ENCODE measurements around the gene KCNIP3. TPM values are rescaled to one million over a fixed set of nuclear protein-coding genes. Genes with fewer than 3 reads are reported as not detected.

The KCNIP3 gene
- polyA plus RNA-seq, 1 of the 3 experiments (the other 2 are of a cell fraction), result 0.97 TPM

- Histone ChIP-seq H3K9me3 (no peaks in the 10 kb centered on the region), H3K9me2 (no peaks in the 10 kb centered on the region), H3K4me2 (no peak overlapping the region), H3K4me3 (ENCODE audit: low read depth in 2 of 2, low read length in 1 of 2) (no peak overlapping the region), H3K36me3 (replicated peaks in 1 of 2; ENCODE audit: control insufficient read depth in 1 of 2, insufficient read depth in 2 of 2, low read length in 1 of 2) (no peaks in the 10 kb centered on the region), H3K79me2 (ENCODE audit: insufficient read depth) (no peaks in the 10 kb centered on the region), H4K20me1 (ENCODE audit: insufficient read depth) (no peaks in the 10 kb centered on the region), H2AFZ (ENCODE audit: low read depth) (no peak overlapping the region), H3F3A (replicated peaks; ENCODE audit: insufficient read depth) (no peaks in the 10 kb centered on the region), H3K4me1 (ENCODE audit: control insufficient read depth in 1 of 2, insufficient read depth in 2 of 2, low read depth in 1 of 2, low read length in 1 of 2) (no peaks in the 10 kb centered on the region), H3K9ac (no peak overlapping the region), H3K27ac (ENCODE audit: low read depth in 2 of 2, low read length in 1 of 2) (no peak overlapping the region), H3K27me3 (ENCODE audit: insufficient read depth) (no peaks in the 10 kb centered on the region)
- no peak for DNase-seq
- POLR2A ChIA-PET, result no interaction called here
- 35% methylated on average over 7 of the region's 7 CpGs for WGBS (ENCODE audit: low lambda C conversion rate)
- CTCF ChIA-PET, result no interaction called here
- TF ChIP-seq GABPA (IDR thresholded peaks at IDR 0.05; ENCODE audit: low read depth), result no peak
- no peak for TF ChIP-seq NFIC (IDR thresholded peaks at IDR 0.05; ENCODE audit: borderline replicate concordance)
- no peak for TF ChIP-seq TEAD4 (IDR thresholded peaks at IDR 0.05; ENCODE audit: borderline replicate concordance, insufficient read depth)
- TF ChIP-seq FOXJ3 (CRISPR knock-in tag; IDR thresholded peaks at IDR 0.05), result no peak
- no peak for TF ChIP-seq FOXM1 (IDR thresholded peaks at IDR 0.05; ENCODE audit: low read depth)
- TF ChIP-seq MXI1 (IDR thresholded peaks at IDR 0.05; ENCODE audit: low read depth, low read length), result no peak
- TF ChIP-seq USF1 (IDR thresholded peaks at IDR 0.05; ENCODE audit: borderline replicate concordance, low read depth), result no peak
- no peak for TF ChIP-seq GATA2 (CRISPR knock-in tag; IDR thresholded peaks at IDR 0.05)
- TF ChIP-seq, protein P1, sequence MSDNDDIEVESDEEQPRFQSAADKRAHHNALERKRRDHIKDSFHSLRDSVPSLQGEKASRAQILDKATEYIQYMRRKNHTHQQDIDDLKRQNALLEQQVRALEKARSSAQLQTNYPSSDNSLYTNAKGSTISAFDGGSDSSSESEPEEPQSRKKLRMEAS (IDR thresholded peaks at IDR 0.05; ENCODE audit: low read depth), result no peak
- TF ChIP-seq SMC3 (IDR thresholded peaks at IDR 0.05; ENCODE audit: low read depth, low read length), result no peak
- no peak for TF ChIP-seq SIN3A (IDR thresholded peaks at IDR 0.05; ENCODE audit: borderline replicate concordance, low read depth, low read length)
- no peak for TF ChIP-seq RFX5 (IDR thresholded peaks at IDR 0.05; ENCODE audit: low read length)
- no peak for TF ChIP-seq PBX3 (IDR thresholded peaks at IDR 0.05)
- TF ChIP-seq YY1 (IDR thresholded peaks at IDR 0.05; ENCODE audit: low read depth), result no peak
- TF ChIP-seq USF2 (IDR thresholded peaks at IDR 0.05; ENCODE audit: borderline replicate concordance, low read depth, low read length), result no peak
Measured at GRCh38 chr2:95289253-95289652, 7.9 kb upstream of the KCNIP3 start.

DNA sequence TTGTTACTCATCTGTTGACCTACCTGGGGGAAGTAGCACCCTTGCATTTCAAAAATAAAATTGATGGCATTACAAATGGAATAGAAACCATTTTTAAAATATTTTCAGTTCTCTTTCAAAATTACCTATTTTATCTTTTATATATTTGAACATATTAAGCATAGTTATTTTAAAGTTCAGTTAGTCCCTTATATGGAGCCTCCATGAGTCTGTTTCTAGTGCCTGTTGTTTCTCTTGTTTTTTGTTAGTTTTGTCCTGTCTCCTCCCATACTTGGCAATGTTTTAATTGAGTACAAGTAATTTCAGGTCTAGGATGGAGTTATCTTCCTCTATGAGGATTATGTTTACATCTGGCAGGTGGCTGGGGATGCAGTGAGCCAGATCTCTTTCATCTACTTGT is 5.9 kb upstream of the KCNIP3 start:
- POLR2A ChIA-PET, result no interaction called here
- no peaks in the 10 kb centered on the region for H4K20me1 ChIP-seq (ENCODE audit: insufficient read depth)
- no peak for TF ChIP-seq REST (IDR thresholded peaks at IDR 0.05; ENCODE audit: low read depth, low read length)
- no peak for TF ChIP-seq EP300 (IDR thresholded peaks at IDR 0.05; ENCODE audit: borderline replicate concordance in 1 of 2, low read depth in 1 of 2, low read length in 1 of 2)
- TF ChIP-seq RAD21 (IDR thresholded peaks at IDR 0.05; ENCODE audit: low read length), result no peak
- TF ChIP-seq SMC3 (IDR thresholded peaks at IDR 0.05; ENCODE audit: low read depth, low read length), result no peak
- TF ChIP-seq TEAD4 (IDR thresholded peaks at IDR 0.05; ENCODE audit: borderline replicate concordance, insufficient read depth), result no peak
- TF ChIP-seq CTCF (IDR thresholded peaks at IDR 0.05), result no peak
- TF ChIP-seq CHD2 (IDR thresholded peaks at IDR 0.05; ENCODE audit: low read length, partially characterized antibody), result no peak

More for the DNA sequence above, 5.9 kb upstream of the KCNIP3 start:
- no peak overlapping the region for H3K4me2 ChIP-seq
- H3K4me1 ChIP-seq (ENCODE audit: control insufficient read depth in 1 of 2, insufficient read depth in 2 of 2, low read depth in 1 of 2, low read length in 1 of 2), result no peaks in the 10 kb centered on the region; a peak in 1 of 4 replicates
- DNase-seq, result no peak
- H3K79me2 ChIP-seq (ENCODE audit: insufficient read depth), result no peaks in the 10 kb centered on the region
- no peaks in the 10 kb centered on the region for H3K9me2 ChIP-seq
- no peak overlapping the region for H3K4me3 ChIP-seq (ENCODE audit: low read depth in 2 of 2, low read length in 1 of 2)
- no peaks in the 10 kb centered on the region for H3K27me3 ChIP-seq (ENCODE audit: insufficient read depth)
- H3K9me3 ChIP-seq, result no peaks in the 10 kb centered on the region
- no peaks in the 10 kb centered on the region for H3F3A ChIP-seq (replicated peaks; ENCODE audit: insufficient read depth)
- H2AFZ ChIP-seq (ENCODE audit: low read depth), result no peak overlapping the region
- CTCF ChIA-PET, result interaction anchor here (0.7 kb wide), 1 partner anchor 54 kb away, joined by 3 read pairs; no protein-coding TSS in a partner anchor
- H3K9ac ChIP-seq, result no peak overlapping the region
- H3K27ac ChIP-seq (ENCODE audit: low read depth in 2 of 2, low read length in 1 of 2), result no peak overlapping the region
- H3K36me3 ChIP-seq (replicated peaks in 1 of 2; ENCODE audit: control insufficient read depth in 1 of 2, insufficient read depth in 2 of 2, low read length in 1 of 2), result no peaks in the 10 kb centered on the region
